ENCODE measurements around the gene HEXA. TPM values are rescaled to one million over a fixed set of nuclear protein-coding genes. Genes with fewer than 3 reads are reported as not detected.
"Not testable (repeated sequence)": the region's sequence is repeated elsewhere in the genome, so short reads cannot be mapped to it uniquely, and the experiment has no call there.

HEXA gene
- total RNA-seq, 1 donor from 2014 or later, result 34.5 TPM

DNA sequence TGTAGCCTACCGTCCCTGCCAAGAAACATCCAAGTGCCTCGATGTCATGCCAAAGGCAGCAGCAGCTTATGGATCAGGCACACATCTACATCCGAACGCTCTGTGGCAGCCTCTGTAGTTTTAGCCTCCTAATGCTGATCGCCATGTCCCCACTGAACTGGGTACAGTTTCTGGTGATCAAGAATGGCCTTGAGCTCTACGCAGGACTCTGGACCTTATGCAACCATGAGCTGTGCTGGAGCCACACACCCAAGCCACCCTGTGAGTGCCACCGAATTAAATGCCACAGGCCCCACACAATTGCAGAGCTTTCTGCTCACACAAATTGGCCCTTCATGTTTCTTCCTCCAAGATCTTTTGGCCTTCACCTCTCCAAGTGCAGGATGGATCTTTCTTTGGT lies 22.8 kb upstream of the HEXA start:
- H3F3A ChIP-seq (ENCODE audit: low read depth), result no peaks in the 10 kb centered on the region
- H3K4me1 ChIP-seq, result no peaks in the 10 kb centered on the region
- no peak overlapping the region for H3K27ac ChIP-seq
- no peaks in the 10 kb centered on the region for H3K9me3 ChIP-seq (ENCODE audit: low read depth)
- H3K27me3 ChIP-seq, result peaks cover 51% of the 10 kb centered on the region
- no peaks in the 10 kb centered on the region for H3K36me3 Mint-ChIP-seq
- H2AFZ ChIP-seq (replicated peaks), result no peak overlapping the region
- H3K4me3 ChIP-seq, result no peak overlapping the region
- H3K36me3 ChIP-seq, result no peaks in the 10 kb centered on the region
- H3K4me2 ChIP-seq, result no peak overlapping the region
- H3K79me2 ChIP-seq (ENCODE audit: low read depth), result no peaks in the 10 kb centered on the region
- peaks cover 24% of the 10 kb centered on the region for H3K27me3 Mint-ChIP-seq (ENCODE audit: insufficient read depth, low read depth)
- no peak overlapping the region for H3K27ac Mint-ChIP-seq
- no peak overlapping the region for H3K9ac ChIP-seq
- peaks cover 8% of the 10 kb centered on the region for H3K9me3 Mint-ChIP-seq
- no peaks in the 10 kb centered on the region for H3K4me1 Mint-ChIP-seq
- H3K4me3 Mint-ChIP-seq, result no peak overlapping the region
- TF ChIP-seq EZH2 (IDR thresholded peaks at IDR 0.05) (no peak), EZH2phosphoT487 (IDR thresholded peaks at IDR 0.05) (no peak)
- TF ChIP-seq, protein P1, sequence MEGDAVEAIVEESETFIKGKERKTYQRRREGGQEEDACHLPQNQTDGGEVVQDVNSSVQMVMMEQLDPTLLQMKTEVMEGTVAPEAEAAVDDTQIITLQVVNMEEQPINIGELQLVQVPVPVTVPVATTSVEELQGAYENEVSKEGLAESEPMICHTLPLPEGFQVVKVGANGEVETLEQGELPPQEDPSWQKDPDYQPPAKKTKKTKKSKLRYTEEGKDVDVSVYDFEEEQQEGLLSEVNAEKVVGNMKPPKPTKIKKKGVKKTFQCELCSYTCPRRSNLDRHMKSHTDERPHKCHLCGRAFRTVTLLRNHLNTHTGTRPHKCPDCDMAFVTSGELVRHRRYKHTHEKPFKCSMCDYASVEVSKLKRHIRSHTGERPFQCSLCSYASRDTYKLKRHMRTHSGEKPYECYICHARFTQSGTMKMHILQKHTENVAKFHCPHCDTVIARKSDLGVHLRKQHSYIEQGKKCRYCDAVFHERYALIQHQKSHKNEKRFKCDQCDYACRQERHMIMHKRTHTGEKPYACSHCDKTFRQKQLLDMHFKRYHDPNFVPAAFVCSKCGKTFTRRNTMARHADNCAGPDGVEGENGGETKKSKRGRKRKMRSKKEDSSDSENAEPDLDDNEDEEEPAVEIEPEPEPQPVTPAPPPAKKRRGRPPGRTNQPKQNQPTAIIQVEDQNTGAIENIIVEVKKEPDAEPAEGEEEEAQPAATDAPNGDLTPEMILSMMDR (IDR thresholded peaks at IDR 0.05), result no peak
- DNase-seq (ENCODE audit: low spot score), result no peak
- H4K20me1 ChIP-seq (ENCODE audit: low read depth), result no peaks in the 10 kb centered on the region

DNA sequence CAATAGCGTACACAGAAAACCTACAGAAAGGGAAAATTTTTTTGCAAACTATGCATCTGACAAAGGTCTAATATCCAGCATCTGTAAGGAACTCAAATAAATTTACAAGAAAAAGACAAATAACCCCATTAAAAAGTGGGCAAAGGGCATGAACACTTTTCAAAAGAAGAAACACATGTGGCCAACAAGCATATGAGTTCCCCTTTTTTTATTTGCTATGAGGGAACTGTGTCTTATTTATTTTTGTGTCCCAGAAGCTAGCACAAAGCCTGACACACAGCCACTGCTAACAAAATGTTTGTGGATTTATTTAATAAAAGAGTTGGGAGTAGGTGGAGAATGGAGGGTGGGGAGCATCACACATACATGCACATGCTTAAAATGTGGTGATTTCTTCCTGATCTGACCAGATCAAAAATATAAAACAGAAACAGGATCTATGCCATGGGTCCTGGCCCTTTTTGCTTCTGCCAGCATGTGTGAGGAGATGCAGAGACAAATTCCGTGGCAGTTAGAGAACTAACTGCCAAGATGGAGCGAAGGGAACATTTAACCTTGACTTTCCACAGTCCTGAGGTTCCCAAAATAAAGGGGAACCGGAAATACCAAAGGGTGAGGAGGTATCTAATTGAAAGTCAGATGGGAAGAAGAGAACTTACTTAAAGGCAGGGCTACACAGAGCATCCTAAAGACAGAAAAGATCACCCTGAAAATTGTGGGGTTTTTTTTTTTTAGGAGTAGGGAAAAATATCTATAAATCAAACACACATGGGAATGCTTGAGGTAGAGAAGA lies 22.2 kb upstream of the HEXA start, which contains the start of gene TMEM202:
TSS of gene TMEM202 (plus strand) at position 510 of the 793 bp plus-strand sequence. CDS start at position 532, 22 bp downstream.
- H4K20me1 ChIP-seq (ENCODE audit: low read depth), result no peaks in the 10 kb centered on the region
- H2AFZ ChIP-seq (replicated peaks), result no peak within 1 kb of the TSS
- no peaks in the 10 kb centered on the region for H3F3A ChIP-seq (ENCODE audit: low read depth)
- no peaks in the 10 kb centered on the region for H3K79me2 ChIP-seq (ENCODE audit: low read depth)
- H3K9me3 Mint-ChIP-seq, result peaks cover 8% of the 10 kb centered on the region
- no peak for TF ChIP-seq EZH2phosphoT487 (IDR thresholded peaks at IDR 0.05)
- TF ChIP-seq EZH2 (IDR thresholded peaks at IDR 0.05), result no peak
- TF ChIP-seq, protein P1 (IDR thresholded peaks at IDR 0.05), result no peak
- H3K4me3 ChIP-seq, result no peak within 1 kb of the TSS
- no peaks in the 10 kb centered on the region for H3K4me1 ChIP-seq
- H3K27me3 Mint-ChIP-seq (ENCODE audit: insufficient read depth, low read depth), result peaks cover 22% of the 10 kb centered on the region
- H3K4me2 ChIP-seq, result no peak within 1 kb of the TSS
- H3K27ac ChIP-seq, result no peak within 1 kb of the TSS
- H3K4me1 Mint-ChIP-seq, result no peaks in the 10 kb centered on the region
- H3K4me3 Mint-ChIP-seq, result no peak within 1 kb of the TSS
- H3K27me3 ChIP-seq, result peaks cover 45% of the 10 kb centered on the region
- H3K36me3 ChIP-seq, result no peaks in the 10 kb centered on the region
- no peaks in the 10 kb centered on the region for H3K9me3 ChIP-seq (ENCODE audit: low read depth)
- DNase-seq (ENCODE audit: low spot score), result no peak
- H3K27ac Mint-ChIP-seq, result no peak within 1 kb of the TSS
- H3K9ac ChIP-seq, result no peak within 1 kb of the TSS
- H3K36me3 Mint-ChIP-seq, result no peaks in the 10 kb centered on the region

DNA sequence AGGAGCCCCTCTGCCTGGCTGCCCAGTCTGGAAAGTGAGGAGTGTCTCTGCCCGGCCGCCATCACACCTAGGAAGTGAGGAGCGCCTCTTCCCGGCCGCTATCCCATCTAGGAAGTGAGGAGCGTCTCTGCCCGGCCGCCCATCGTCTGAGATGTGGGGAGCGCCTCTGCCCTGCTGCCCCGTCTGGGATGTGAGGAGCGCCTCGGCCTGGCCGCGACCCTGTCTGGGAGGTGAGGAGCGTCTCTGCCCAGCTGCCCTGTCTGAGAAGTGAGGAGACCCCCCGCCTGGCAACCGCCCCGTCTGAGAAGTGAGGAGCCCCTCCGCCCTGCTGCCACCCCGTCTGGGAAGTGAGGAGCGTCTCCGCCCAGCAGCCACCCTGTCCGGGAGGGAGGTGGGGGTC lies 20.5 kb upstream of the HEXA start:
- H3K4me1 Mint-ChIP-seq; H3F3A ChIP-seq (ENCODE audit: low read depth); DNase-seq (ENCODE audit: low spot score); H3K9me3 Mint-ChIP-seq; H3K36me3 ChIP-seq; H3K9ac ChIP-seq; H4K20me1 ChIP-seq (ENCODE audit: low read depth); H3K36me3 Mint-ChIP-seq; H3K27ac ChIP-seq; H2AFZ ChIP-seq (replicated peaks); H3K4me3 Mint-ChIP-seq; H3K4me2 ChIP-seq; H3K79me2 ChIP-seq (ENCODE audit: low read depth); H3K27ac Mint-ChIP-seq; H3K4me3 ChIP-seq; H3K4me1 ChIP-seq; H3K9me3 ChIP-seq (ENCODE audit: low read depth): not testable (repeated sequence)
- peaks cover 16% of the 10 kb centered on the region for H3K27me3 Mint-ChIP-seq (ENCODE audit: insufficient read depth, low read depth)
- H3K27me3 ChIP-seq, result peaks cover 30% of the 10 kb centered on the region

DNA sequence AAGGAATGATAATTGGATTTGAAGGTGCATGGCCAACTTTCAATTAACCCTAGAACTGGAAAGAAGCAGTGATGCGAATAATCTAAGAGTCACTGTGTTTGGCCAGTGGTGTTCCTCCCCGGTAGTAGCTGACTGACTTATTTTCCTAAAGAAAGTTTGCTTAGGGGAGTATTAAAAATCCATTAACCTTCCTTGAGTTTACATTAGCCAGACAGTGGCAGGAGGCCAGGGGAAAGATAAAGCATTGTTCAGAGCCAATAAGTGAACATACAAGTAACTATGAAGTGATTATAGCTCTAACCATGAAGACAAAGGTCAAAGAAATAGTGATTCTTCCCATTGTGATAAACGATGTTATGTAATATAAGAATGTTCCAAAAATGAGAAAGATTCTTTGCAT lies 13.4 kb upstream of the HEXA start:
- TF ChIP-seq, protein P1 (IDR thresholded peaks at IDR 0.05), result no peak
- TF ChIP-seq EZH2phosphoT487 (IDR thresholded peaks at IDR 0.05) (no peak), EZH2 (IDR thresholded peaks at IDR 0.05) (no peak)
- no peaks in the 10 kb centered on the region for H3K36me3 Mint-ChIP-seq
- Histone ChIP-seq H3K4me1 (no peaks in the 10 kb centered on the region), H3K27ac (no peak overlapping the region), H2AFZ (replicated peaks) (no peak overlapping the region), H3F3A (ENCODE audit: low read depth) (no peaks in the 10 kb centered on the region), H3K27me3 (peaks cover 53% of the 10 kb centered on the region), H3K4me3 (no peak overlapping the region), H3K36me3 (no peaks in the 10 kb centered on the region), H3K79me2 (ENCODE audit: low read depth) (no peaks in the 10 kb centered on the region), H3K4me2 (no peak overlapping the region), H3K9me3 (ENCODE audit: low read depth) (no peaks in the 10 kb centered on the region), H4K20me1 (ENCODE audit: low read depth) (no peaks in the 10 kb centered on the region), H3K9ac (no peak overlapping the region)
- no peak overlapping the region for H3K4me3 Mint-ChIP-seq
- no peaks in the 10 kb centered on the region for H3K4me1 Mint-ChIP-seq
- no peaks in the 10 kb centered on the region for H3K9me3 Mint-ChIP-seq
- no peak overlapping the region for H3K27ac Mint-ChIP-seq
- peaks cover 23% of the 10 kb centered on the region for H3K27me3 Mint-ChIP-seq (ENCODE audit: insufficient read depth, low read depth)
- no peak for DNase-seq (ENCODE audit: low spot score)

All from neural progenitor cell (in vitro differentiated cells).